Anterior cingulate cortex (tissue), 58 donors: ENCODE measurements around the gene EIF5A2.

Experiments
- DNase-seq, 58 donors: peaks; one replicate each; lab custom pipeline; 2025; lab: John Stamatoyannopoulos, UW

EIF5A2 gene

GRCh38 chr3:170863816-170864215 lies 44.6 kb downstream of the EIF5A2 start:
- DNase-seq = no peak

GRCh38 chr3:170862618-170863374 lies 45.6 kb downstream of the EIF5A2 start:
- no peak for DNase-seq

- no peak for DNase-seq
These were observed 49.8 kb downstream of the EIF5A2 start for GRCh38 chr3:170858599-170858998.

GRCh38 chr3:170852324-170852723 lies 56.1 kb downstream of the EIF5A2 start:
- no peak for DNase-seq

GRCh38 chr3:170848292-170848917 lies 60.0 kb downstream of the EIF5A2 start:
- DNase-seq = no peak

GRCh38 chr3:170844377-170844776 lies 64.1 kb downstream of the EIF5A2 start:
- no peak for DNase-seq

- peak in 1 of 58 donors; percentile 6 for DNase-seq
These were observed 68.1 kb downstream of the EIF5A2 start for GRCh38 chr3:170840291-170840859.

- no peak for DNase-seq
These were observed 68.8 kb downstream of the EIF5A2 start for GRCh38 chr3:170839518-170840100.
